GM19372 (cell line): ENCODE results near the gene LDLRAD2.

ENCODE experiments used
- ATAC-seq: cut with Tn5 transposase; IDR thresholded peaks from one replicate; pipeline ENCODE4 v1.9.1; 2021; ENCODE audit warnings: mild to moderate bottlenecking, low read depth, moderate library complexity; ENCODE audit not compliant: unreplicated experiment

The LDLRAD2 gene

DNA sequence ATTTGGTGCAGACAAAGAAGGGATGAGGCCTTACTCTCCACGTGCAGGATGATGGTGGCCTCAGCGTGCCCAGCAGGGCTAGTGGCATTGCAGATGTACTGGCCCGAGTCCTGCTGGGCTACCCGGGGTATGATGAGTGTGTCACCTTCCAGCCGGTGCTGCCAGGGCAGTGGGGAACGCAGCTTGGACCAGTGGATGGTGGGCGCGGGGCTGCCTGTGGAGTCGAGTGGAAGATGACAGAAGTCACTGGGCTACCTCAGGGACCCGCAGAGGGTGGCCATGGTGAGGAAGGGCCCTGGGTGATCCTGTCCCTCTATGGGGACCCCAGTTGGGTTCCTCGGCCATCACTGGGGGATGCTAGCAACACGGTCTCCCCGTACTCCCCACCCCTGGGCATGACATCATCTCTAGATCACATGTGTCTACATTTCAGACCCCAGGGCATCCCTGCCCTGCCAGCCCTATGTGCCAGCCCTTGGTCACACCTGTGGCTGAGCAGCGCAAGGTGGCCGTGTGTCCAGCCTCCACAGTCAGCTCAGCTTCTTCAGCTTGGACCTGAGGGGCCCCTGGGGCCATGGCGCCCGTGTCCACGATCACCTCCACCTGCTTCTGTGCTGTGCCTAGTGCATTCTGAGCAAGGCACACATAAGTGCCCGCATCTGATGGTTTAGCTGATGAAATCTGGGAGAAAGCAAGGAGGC lies 27.4 kb downstream of the LDLRAD2 start:
- ATAC-seq, result no peak

DNA sequence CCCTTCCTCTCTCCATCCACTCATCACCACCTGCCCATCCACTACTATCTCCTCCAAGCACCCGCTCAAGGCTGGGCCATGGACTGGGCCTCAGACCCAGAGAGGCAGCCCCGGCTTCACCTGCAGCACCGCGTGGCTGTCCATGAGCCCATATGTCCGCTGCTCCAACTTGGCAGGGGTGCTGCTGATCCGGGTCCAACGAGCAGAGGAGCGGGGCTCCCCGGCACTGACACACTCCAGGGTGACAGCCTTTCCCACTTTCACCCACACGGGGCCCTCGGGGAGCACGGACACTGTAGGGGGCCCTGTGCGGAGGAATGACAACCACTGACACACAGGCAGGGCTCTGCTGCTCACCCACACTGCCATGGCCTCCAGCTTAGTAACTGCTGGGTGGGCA lies 28.9 kb downstream of the LDLRAD2 start:
- ATAC-seq, result no peak

DNA sequence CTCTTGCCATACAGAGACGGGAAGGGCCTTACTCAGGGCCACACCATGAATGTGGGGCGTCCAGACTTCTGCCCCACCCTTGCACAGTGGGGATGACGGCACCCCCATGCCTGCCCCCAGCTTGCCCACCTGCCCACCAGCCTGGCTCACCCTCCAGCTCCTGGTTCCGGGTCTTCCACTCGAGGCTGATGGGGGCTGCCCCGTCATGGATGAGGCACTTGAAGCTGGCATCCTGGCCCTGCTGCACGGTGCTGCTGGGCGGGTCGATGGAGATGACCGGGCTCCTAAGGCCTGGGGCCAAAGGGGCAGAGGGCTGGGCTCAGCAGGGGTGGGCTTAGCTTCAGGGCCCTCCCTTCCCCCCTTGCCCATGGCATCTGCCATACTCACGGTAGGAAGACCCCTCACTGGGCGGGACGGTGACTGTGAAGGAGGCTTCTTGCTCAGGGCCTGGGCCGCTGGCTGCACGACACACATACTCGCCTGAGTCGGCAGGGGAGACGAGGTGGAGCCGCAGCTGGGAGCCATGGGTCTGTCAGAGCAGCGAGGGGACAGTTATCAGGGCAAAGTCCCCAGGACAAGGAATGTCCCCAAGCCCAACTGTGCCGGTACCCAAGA lies 29.9 kb downstream of the LDLRAD2 start:
- ATAC-seq, result no peak

DNA sequence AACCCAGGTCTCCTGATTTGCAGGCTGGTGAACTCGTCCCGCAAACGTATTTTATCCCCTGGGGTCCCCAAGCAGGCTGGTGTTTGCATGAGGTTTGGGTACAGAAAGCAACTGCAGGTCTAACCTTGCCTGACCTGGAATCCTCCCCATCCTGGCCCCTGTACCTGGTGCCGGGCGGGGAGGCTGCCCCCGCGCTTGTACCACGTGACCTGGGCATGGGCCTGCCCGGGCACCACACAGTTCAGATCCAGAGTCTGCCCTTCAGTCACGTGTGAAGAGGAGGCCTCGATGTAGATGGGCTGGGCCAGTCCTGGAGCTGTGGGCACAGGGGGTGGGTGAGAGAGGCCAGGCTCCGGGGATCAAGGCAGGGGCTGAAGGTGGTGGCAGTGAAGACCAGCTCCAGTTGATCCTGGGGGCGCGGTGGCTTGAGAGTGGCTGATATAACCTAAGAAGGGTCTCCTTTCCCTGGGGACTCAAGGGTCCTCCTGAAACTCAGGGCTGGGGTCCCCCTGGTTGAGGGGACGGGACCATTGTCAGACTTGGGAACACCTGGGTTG lies 30.6 kb downstream of the LDLRAD2 start:
- no peak for ATAC-seq

DNA sequence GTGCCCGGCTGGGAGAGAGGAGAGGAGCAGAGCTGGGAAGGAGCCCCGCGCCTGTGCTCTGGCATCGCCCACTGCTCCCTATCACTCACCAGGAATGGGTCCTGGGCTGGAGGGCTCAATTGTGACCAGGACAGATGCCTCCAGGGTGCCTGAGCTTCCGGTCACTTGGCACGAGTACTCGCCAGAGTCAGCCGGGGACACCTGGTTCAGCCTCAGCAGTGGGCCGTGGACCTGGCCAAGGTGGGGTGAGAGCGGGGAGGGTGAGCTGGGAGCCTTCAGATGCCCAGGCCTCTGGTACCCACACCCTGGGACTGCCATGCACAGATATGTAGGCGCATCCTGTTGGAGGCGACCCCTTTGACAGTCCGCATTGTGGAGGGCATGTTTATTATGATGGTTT lies 31.1 kb downstream of the LDLRAD2 start:
- no peak for ATAC-seq

DNA sequence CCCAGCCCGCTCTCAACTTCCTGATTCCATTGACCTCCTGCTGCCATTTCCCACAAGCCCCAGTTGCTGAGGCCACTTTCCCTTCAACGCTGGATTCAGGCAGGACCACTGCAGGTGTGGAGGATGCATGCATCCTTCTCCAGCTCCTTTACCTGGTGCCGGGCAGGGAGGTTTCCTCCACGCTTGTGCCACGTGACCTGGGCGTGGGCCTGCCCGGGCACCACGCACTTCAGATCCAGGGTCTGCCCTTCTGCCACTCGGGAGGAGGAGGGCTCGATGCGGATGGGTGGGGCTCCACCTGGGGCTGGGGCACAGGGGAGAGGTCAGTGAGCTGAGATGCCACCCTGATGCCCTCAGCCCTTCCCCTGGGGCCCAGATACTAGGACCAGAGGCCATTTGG lies 31.9 kb downstream of the LDLRAD2 start:
- no peak for ATAC-seq

DNA sequence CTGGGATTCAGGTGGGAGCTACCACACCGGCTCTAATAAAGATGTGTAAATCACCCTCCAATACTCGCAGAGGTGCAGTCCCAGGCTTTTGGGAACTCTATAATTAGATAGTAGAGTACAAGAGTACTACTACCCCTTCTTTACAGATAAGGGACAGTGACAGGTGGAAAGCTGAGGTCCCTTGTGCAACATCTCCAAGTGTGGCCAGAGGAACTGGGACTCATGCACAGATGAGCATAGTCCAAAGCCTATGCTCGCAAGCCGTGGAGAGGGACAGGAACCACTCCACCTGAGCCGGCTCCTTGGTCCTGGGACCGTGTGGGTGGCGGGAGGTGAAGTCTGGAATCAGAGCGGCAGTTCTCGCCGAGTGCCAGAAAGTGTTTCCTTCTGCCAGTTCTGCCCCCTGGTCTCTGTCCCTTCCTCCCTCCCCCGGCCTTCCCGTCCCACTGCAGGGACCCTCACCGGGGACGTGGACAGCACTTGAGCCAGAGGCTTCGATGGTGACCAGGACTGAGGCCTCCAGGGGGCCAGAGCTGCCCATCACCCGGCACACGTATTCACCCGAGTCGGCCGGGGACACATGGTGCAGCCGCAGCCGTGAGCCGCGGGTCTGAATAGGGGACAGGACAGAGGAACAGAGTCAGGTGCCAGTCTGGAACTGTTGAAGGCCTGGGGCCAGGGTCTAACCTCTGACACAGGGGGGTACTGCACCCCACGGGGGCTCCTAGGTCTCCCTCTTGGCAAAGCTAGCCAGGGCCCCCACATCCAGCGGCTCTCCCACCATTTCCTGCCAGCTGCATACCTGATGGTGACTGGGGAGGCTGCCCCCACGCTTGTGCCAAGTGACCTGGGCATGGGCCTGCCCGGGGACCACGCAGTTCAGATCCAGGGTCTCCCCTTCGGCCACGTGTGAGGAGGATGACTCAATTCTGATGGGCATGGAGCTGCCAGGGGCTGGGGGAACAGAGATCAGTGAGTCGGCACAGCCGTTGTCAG lies 33.9 kb downstream of the LDLRAD2 start:
- ATAC-seq, result no peak

DNA sequence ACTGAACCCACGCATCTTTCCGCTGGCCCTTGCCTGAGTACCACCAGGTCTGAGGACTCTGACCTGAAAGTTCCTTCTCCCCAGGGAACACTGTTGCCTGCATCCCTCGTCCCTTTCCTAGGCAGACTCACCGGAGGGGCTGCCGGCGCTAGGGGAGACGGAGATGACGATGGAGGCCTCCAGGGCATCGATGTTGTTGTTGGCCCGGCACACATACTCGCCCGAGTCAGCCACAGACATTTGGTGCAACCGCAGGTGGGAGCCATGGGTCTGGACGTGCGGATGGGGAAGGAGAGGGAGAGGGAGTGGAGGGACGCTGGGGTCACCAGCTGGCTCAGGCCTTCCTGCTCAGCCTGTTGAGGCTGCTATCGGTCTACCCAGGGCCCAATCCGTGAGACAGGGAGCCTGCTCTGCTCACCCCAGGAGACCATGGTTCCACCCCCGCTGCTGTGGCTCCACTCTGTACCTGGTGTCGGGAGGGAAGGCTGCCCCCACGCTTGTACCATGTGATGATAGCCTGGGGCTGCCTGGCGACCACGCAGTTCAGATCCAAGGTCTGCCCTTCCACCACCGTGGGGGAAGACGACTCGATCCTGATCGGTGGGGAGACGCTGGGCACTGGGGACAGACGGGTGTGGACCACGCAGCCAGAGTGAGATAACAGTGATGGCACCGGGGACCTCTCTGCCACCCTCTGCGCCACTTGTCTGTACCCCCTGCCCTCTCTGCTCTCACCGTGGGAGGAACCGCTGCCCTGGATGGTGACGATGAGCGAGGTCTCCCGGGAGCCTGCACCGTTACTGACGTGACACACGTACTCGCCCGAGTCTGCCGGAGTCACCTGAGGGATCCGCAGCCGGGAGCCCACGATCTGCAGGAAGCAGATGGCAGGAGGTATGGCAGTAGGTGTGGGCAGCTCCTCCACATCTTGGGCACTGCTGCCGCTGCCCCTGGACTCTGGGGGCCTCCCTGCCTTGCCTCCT lies 35.4 kb downstream of the LDLRAD2 start:
- ATAC-seq, result no peak

DNA sequence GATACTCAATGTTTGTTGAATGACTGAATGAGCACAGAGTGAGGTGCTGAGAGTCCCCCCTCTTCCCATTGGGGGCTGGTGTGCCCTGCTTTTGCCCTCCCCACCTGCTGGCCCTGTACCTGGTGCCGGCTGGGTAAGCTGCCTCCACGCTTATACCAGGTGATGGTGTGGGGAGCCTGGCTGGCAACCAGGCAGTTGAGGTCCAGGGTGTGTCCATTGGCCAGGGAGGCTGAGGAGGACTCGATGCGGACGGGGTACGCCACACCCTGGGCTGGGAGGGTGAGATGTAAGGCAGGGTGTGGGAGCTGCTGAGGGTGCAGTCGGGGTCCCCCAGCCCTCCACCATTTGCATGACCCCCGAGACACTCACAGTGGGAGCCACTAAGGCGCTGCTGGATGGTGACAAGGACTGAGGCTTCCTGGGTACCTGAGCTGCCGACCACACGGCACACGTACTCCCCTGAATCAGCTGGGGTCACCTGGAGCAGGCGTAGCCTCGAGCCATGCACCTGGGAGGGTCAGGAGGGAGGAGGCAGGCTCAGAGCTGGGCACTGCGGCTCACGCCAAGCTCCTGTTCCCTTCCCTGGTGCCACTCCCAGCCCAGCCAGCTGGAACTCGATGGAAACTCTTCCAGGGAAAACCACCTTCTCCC lies 36.6 kb downstream of the LDLRAD2 start:
- ATAC-seq, result no peak

DNA sequence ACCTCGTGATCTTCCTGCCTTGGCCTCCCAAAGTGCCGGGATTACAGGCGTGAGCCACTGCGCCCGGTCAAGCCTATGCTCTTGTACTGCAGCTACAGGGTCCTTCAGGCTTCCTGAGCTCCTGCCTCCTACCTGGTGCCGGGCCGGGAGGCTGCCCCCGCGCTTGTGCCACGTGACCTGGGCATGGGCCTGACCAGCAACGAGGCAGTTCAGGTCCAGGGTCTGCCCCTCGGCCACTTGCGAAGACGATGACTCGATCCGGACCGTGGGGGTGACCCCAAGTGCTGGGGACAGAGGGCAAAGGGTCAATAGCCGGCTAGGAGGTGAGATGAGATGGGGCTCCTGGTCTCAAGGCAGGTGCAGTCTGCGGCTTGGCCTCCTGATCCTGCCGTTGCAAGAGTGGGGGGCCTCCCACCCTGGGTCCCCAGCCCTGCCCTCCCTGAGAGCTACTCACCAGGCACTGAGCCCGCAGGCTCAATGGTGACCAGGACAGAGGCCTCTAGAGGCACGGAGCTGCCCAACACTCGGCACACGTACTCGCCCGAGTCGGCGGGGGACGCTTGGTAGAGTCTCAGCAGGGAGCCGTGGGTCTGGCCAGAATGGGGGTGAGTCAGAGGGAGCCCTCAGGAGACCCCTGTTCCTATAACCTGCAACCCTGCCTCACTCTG lies 38.0 kb downstream of the LDLRAD2 start:
- no peak for ATAC-seq

DNA sequence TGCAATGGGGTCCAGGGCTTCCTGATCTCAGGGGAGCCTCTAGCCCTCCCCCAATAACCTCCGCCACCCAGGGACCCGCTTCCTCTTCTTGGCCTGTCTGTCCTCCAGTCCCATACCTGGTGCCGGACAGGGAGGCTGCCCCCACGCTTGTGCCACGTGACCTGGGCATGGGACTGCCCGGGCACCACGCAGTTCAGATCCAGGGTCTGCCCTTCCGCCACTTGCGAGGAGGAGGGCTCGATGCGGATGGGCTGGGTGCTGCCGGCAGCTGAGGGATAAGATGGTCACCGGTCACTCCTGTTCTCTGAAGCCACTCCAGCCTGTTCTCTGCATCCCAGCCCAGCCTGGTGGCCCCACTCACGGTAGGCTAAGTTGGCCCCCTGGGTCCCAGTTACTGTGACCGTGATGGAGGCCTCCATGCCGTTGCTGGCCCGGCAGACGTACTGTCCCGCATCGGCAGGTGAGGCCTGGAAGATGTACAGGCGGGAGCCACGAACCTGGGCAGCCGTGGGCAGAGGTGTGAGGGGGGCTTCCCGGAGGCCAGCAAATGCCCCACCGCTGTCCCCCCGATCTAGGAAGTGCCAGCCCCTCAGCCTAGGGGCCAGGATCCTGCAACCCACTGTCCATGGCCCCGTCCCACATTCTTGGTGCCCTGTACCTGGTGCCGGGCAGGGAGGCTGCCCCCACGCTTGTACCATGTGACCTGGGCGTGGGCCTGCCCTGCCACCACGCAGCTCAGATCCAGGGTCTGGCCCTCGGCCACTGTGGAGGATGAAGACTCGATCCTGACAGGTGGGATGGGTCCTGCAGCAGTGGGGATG lies 39.6 kb downstream of the LDLRAD2 start:
- ATAC-seq, result no peak

DNA sequence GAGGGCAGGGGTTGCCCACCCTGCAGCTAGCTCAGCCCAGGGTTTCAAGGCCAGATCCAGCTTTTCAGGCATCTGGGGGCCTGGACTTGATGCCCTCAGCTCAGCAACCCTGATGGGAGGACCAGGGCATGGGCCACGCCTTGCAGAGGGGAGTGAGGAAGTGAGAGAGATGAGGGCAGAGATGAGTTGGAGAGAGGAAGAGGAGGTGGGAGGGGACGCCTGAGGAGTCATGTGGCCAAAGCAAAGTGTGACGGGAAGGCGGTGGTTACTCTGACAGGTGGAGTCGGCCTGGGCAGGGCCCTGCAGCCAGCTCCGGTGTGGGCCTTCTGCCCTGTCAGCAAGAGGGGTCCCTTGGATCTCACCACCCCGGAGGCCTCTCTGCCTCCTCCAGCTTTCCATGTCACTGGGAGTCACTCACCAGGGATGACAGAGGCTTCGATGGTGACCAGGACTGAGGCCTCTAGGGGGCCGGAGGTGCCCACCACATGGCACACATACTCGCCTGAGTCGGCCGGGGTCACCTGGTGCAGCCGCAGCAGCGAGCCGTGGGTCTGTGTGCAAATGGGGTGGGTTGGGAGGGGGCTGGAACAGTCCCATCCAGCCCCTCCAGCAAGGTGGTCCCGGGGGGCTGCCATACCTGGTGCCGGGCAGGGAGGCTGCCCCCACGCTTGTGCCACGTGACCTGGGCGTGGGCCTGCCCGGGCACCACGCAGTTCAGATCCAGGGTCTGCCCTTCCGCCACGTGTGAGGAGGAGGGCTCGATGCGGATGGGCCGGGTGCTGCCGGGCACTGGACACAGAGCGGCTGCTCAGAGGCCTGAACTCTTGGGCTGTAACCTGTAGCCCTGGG lies 40.4 kb downstream of the LDLRAD2 start:
- ATAC-seq, result peak; percentile 62

DNA sequence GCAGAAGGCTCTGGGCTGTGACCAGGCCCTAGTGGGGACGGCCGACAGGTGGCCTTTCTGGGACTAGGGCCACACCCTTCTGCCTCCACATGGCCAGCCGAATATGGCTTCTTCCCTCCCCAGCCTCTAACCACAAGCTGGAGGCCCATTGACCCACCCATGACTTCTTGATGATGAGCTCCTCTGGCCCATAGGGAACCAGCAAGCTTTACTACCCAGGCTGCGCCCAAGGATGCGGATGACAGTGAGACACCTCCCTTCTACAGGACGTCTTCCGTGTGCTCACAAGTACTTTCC lies 41.0 kb downstream of the LDLRAD2 start:
- no peak for ATAC-seq

DNA sequence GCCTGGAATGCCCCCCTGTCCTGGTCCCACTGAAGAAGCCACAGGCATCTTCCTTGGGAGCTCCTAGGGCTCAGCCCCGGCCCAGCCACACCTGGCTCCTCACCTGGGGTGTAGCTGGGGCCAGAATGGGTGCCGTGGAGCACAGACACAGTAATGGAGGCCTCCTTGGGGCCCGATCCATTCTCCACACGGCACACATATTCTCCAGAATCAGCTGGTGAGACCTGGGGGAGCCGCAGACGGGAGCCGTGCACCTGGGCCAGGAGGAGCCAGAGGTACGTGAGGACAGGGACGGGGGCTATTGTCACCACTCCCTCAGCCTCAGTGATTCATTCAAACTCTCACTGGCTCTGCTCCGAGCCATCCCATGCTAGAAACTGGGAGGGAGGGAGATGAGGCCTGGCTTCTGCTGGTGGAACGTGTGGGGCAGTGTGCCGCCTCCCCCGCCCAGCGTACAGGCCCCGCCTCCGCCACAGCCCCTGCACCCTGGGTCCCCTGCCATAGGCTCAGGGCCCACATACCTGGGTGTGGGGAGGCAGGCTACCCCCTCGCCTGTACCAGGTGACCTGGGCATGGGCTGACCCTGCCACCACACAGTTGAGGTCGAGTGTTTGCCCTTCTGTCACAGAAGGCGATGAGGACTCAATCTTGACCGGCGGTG lies 42.2 kb downstream of the LDLRAD2 start:
- no peak for ATAC-seq

DNA sequence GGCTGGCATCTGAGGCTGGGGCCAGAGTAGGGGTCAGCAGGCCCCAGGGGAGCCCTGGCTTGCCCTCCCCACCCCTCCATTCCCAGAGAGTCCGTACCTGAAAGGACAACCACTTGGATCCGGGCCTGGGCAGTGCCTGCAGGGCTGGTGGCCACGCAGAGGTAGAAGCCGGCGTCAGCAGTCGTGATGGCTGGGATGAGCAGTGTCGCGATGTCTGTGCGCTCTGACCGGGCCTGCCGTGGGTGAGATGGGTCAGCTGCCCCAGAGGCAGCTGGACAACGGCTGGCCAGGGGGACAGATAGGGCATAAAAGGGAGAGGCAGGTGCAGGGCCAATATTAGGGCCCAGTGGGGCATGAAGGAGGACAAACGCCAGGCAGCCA lies 42.7 kb downstream of the LDLRAD2 start:
- ATAC-seq, result no peak

DNA sequence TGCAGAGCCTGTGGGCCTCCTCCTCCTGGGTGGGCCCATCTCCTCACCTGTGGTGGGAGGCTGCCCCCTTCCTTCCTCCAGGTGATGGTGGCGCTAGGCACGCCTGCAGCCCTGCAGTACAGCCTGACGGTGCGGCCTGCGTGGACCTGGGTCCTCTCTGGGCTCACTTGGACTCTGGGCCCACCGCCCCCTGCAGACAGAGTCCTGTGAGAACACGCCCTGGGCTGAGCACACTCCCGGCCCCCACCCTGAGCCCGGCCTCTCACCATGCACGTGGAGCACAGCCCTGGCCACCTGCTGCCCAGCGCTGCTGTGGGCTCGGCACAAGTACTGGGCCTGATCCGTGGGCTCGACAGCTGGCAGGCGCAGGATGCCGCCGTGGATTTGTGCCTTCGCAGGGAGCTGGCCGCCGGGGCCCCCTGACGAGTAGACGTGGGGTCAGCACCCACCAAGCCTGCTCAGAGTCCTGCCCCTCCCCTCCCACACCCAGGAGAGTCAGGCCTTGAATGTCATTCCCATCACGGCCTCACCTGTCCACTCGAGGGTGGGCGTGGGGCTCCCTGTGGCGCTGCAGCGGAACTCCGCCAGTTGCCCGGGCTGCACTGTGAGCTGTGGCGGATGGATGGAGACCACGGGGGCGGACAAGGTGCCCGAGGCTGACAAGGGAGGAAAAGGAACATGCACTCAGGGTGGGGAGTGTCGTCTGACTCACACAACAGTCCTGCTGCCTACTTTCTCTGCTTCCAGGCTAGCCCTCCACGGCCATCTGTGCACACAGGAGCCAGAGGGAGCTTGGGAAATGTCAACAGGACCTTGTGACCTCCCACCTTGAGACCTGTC lies 43.4 kb downstream of the LDLRAD2 start:
- ATAC-seq, result no peak
